IPS-NIHi11 (cell line): ENCODE results near the gene RPL11.
"Not testable (repeated sequence)": the region's sequence is repeated elsewhere in the genome, so short reads cannot be mapped to it uniquely, and the experiment has no call there.

ENCODE experiments used
- DNase-seq: peaks from one replicate; pipeline ENCODE4 v3.0.0; 2012; ENCODE audit warnings: mixed read lengths, low spot score

RPL11 gene

DNA sequence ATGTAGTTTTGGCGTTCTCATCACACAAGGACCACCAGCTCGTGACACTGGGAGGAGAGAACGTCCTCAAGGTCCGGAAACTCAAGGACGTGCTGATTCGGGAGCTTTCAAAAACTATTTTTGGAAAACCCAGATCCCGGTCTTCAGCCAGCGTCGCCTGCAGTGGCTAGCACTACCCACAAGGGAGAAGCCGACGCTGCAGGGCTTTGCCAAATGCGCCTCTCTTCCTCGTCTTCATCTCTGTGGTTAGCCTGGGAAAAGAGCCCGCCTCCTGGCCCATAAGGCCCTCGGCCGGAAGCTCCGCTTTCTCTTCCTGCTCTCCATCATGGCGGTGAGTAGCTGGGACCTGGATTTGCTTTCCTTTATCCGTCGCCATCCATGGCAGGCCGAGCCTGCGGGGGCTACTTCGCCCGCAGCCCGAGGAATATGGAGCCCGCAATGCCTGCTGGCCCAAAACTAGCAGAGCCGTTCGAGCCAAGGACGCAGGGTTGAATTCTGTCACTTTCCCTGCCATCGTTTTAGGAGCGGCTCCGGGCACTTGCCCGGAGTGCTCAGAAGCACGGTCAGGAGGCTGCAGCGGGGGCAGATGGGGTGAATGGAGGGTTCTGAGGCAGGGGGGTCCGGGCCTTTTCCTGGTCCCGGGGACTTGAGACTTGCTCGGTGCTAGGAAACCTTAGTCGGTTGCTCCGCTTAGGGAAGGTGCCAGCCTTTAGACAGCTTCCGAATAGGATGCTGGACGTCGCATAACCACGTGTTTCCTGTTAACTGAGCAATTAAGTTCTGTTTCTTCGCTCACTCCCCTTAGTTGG lies at the start of gene RPL11:
Gene RPL11, plus strand, starts transcription at position 308 of the 809 bp plus-strand sequence. Its CDS starts 18 bp downstream, at position 326.
- DNase-seq, result peak; percentile 94

DNA sequence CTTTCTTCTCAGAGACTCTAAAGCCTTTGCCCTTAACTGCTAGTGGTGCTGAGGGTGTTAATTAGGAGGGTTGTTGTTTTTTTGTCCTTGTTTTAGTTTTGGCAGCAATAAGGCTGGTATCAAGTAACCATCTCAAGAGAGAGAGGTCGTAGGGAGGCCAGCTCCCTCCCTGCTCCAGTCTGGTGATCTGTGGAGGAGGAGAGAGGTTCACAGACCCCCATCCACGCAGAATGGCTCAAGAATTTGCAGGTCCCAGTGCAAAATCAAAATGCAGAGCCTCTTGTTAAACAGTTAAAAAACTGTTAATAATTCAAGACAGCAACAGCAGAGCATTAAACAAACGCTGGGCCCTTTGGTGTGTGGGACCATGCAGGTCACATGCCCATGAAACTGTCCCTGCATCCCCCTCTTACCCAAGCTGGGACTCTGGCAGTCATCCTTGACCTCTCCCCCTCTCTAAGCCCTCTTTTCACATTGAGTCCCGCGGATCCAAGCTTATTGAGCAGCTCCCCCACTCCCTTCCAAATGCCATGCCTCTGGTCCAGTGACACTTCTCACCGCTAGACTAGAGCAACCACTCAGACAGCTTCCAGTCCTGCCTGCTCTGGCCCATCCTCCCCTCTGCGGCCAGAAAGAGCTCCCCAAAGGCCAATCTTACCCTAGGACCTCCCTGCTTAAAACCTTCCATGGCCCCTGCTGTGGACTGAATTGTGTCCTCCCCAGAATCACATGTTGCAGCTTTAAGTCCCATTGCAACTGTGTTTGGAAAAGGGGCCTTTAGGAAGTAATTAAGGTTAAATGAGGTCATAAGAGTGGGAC lies 47.7 kb upstream of the RPL11 start:
- DNase-seq, result no peak

DNA sequence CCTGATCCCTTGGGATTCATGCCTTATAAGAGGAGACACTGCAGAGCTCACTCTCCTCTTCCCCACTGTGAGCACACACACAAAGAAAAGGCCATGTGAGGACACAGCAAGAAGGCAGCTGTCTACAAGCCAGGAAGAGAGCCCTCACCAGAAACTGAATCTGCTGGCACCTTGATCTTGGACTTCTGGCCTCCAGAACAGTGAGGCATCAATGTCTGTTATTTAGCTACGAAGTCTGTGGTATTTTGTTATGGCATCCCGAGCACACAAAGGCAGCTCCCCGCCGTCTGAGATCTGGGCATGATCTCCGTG lies 47.1 kb upstream of the RPL11 start:
- DNase-seq, result no peak

GRCh38 chr1:23645338-23645737 lies 46.3 kb upstream of the RPL11 start:
- DNase-seq, result no peak

DNA sequence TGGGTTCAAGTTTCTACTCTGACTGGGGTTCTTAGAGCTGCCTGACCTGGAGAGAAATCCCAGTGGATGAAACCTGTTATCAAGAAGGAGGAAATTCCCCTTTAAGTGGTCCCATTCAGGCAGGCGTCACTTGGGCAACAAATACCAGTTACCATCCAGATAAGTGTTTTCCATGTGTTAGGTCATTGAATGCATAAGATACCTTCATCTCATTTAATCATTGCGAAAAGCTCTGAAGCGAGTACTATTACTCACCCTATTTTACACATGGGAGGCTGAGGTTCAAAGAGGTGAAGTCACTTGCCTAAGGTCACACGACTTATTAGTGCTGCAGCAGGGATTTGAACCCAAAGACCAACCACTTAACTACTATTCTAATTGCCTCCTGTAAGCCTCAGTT lies 45.5 kb upstream of the RPL11 start:
- no peak for DNase-seq

- no peak for DNase-seq
These were observed 45.1 kb upstream of the RPL11 start for GRCh38 chr1:23646541-23646940.

- no peak for DNase-seq
These were observed 43.0 kb upstream of the RPL11 start for GRCh38 chr1:23648576-23648975.

- not testable (repeated sequence) for DNase-seq
These were observed 42.4 kb upstream of the RPL11 start for GRCh38 chr1:23649157-23649556.

GRCh38 chr1:23650344-23650990 lies 41.1 kb upstream of the RPL11 start:
- DNase-seq, result no peak

DNA sequence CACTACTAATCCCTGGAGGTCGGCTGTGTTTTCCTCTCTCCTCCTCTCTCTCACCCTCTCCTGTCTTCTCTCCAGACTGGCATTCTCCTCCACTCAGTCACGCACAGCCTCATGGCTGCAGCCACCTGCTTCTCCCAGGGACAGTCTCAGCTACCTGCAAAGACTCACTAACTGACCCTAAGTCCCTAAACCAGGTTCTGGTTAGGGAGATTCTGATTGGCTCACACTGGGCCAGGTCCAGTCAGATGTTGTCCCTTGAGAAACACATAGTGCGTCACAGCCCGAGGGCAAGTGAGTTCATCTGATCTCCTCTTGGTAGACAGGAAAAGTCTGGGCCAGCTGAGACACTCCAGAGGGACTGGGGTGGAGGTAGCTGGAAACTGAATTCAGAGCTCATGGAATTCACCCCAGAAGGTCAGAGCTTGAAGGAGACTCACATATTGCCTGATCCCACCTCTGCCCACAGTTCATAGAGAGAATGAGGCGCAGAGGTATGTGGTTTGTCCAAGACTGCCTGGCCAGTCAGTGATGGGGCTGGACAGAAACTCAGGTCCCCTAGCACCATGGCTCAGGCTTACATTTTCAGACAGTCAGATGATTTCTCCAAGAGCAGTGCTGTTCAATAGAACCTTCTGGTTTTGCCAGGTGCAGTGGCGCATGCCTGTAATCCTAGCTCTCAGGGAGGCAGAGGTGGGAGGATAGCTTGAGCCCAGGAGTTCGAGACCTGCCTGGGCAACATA lies 40.4 kb upstream of the RPL11 start:
- no peak for DNase-seq

DNA sequence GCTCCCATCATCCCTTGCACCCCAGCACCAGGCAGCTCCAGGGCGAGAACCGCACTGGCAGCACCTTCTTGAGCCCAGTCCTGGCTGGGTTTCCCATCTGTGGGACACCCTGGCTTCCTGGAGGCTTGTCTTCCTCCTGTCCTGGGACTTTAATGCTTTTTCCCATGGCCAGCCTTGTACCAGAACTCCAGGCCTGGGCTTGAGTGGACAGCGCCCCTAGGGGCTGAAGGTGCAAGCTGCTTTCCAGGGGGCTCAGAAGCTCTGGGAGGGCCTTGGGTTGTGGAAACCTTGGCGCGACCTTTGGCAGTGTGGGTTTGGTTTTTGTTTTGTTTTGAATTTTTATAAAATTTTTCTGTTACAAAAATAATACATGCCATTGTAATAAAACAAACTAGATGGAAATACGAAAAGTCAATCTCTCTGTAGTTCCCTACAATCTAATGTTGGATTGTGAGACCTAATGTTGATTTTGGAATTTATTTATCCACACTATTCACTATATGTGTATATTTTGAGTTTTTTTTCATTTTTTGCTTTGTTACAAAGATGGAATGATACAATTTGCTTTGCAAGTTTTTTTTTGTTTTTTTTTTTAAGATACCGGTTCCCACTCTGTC lies 33.8 kb upstream of the RPL11 start:
- DNase-seq, result peak; percentile 87

DNA sequence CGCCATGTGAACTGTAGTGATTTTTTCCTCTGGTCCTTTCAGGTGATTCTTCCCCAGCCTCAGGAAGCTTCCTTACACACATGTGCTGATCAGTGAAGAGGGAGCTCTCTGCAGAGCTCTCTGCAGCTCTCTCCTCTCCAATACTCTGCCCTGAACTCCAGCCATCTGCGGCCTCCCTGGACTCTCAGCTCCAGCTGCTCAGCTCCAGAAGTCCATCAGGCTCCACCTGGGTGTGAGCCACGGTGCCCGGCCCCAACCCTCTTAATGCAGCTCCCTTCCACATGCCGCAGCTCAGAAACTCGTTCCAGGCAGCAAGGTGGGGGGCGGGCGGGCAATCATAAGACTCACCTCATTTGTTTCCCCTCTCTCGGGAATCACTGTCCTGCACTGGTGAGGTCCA lies 30.9 kb upstream of the RPL11 start:
- DNase-seq, result no peak

- DNase-seq, result no peak
These were observed 29.7 kb upstream of the RPL11 start for GRCh38 chr1:23661887-23662286.

DNA sequence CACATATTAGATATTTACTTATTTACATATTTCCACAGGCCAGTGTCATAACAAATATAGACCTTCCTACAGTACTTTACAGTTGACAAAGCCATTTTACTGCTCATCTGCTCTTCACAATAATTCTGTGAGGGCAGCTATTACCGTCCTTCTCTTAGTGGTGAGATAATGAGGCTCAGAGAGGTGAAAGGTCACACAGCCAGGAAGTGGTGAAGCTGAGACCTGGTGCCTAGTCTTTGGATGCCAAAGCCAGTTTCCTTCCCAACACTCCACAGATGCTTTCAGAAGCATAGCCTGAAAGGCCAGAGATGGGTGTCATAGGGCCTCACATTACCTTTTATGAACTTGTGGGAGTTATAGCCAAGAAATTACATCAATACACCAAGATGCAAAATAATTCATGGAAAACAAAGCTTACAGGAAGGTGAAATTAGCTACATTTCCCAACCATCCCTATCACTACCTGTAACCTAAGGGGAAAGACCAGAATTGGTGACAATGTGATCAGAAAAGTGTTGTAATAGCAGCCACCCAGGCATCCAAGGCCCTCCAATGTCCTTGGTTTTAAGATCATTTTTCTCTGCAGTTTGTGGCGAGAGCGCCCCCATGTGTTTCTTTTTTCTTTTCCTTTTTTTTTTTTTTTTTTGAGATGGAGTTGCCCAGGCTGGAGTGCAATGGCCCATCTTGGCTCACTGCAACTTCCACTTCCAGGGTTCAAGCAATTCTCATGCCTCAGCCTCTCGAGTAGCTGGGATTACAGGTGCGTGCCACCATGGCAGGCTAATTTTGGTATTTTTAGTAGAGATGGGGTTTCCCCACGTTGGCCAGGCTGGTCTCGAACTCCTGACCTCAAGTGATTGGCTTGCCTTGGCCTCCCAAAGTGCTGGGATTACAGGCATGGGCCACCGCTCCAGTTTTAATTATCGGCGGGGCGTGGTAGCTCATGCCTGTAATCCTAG lies 26.5 kb upstream of the RPL11 start:
- DNase-seq, result peak; percentile 54

DNA sequence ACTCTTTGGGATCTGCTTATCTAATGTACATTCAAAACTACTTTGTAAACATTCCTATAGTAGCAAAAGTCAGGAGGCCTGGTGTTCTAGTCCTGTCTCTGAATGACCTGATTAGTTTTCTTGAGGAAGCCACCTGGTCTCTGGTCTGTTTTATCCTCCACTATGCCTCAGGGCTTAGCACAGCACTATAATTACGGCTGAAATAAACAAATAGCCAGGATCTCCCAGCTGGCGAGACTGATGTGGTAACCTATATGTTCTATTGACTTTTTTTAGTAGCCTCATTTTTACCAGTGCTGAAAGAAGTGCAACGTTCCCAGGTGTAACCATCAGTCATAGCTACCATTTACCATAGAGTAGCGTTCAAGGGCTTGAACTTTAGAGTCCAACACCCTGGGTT lies 24.2 kb upstream of the RPL11 start:
- no peak for DNase-seq

DNA sequence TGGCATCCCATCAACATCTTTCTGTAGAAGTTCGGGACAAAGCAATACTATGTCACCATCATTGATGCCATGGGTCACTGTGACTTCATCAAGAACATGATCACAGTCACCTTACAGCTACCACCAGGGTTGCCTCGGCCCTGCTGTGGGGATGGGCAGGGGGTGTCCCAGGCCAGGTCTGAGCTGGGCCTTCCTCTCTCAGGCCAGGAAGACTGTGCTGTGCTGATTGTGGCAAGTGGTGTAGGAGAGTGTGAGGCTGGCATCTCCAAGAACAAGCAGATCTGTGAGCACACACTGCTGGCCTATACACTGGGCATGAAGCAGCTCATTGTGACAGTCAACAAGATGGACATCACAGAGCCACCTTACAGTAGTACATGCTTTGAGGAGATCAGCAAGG lies 20.9 kb upstream of the RPL11 start:
- DNase-seq, result no peak

DNA sequence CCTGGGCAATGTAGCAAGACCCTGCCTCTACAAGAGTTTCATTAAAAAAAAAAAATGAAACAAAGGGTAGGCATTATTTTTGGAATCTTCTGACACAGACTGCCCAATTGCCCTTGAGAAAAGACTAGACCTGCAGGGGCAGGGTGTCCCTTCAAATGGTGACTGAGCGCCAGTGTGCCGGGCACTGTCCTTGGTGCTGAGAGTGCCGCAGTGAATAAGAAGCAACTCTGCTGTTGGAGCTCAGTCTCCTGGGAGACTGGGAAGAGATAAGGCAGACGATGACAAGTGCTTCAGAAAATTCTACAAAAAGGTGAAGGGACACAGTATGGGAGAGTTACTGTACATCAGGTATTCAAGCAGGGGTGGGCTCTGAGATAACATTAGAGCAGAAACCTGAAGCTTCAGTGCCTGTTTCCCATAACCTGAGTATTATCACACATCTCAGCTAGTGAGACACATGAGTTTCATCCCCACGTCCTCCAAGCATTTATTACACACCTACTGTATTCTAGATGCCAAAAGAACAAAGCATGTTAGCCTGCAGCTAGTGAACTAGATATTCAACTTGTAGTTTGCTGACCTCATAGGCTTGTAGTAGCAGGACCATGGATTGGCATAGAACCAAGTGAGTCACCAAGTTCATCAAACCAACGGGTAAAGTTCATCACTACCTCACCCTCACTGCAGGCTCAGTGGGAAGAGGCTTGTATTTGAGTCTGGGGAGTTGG lies 18.4 kb upstream of the RPL11 start:
- DNase-seq, result peak; percentile 88

DNA sequence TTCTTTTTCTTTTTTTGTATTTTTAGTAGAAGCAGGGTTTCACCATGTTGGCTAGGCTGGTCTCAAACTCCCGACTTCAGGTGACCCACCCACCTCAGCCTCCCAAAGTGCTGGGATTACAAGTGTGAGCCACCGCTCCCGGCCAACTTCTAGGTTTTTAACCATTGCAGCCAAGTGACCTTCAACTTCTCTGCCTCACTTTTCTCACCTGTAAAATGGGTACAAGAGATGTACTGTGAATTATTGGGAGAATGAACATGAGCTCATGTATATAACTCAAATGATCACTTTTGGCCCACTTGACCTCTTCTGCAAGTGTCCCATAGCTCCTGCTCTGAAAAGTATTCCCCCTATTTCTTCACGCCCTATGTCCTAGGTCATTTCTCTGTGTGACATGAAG lies 11.8 kb upstream of the RPL11 start:
- no peak for DNase-seq

DNA sequence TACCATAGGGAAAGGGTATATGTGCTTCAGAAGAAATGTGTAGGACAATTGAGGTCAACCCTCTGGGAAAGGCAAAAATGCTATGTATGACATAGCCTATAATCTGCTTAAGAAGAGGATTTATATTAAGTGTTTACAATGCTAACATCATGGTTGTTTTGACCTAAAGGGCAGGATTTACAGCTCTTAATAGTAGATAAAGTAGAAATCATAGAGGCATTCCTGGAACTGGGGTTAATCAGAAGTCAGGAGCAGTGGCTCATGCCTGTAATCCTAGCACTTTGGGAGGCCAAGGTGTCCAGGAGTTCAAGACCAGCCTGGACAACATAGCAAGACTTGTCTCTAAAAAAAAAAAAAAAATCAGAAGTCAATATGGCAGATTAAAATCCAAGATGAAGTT lies 8.7 kb upstream of the RPL11 start:
- DNase-seq, result no peak

GRCh38 chr1:23684415-23684814 lies 7.2 kb upstream of the RPL11 start:
- DNase-seq, result no peak
